Heart left ventricle (tissue), 16 donors: ENCODE data around the gene LCN10. TPM values are rescaled to one million over a fixed set of nuclear protein-coding genes. Genes with fewer than 3 reads are reported as not detected.
"Not testable (repeated sequence)": the region's sequence is repeated elsewhere in the genome, so short reads cannot be mapped to it uniquely, and the experiment has no call there.

Source experiments
- ATAC-seq, 4 donors: fragments of 200-7000 bp; cut with Tn5 transposase; one replicate each; pipeline ENCODE4 v1.9.1; 2020 to 2022; ENCODE audit warnings: moderate library complexity in 4 of 4, mild to moderate bottlenecking in 3 of 4, moderate number of reproducible peaks in 1 of 4
- DNase-seq, 5 donors: peaks; one replicate each; pipeline ENCODE4 v3.0.0-alpha.2; 2020
- H3K27ac ChIP-seq, 12 donors: fragments of 200-600 bp; sonication (generic) in 4 of 12; one replicate each; pipeline versions ENCODE4 v1.5.0 to v1.8.0; 2016 to 2022; ENCODE audit warnings: mild to moderate bottlenecking in 2 of 12
- H3K27me3 ChIP-seq, 9 donors: fragments of 200-600 bp; sonication (generic) in 2 of 9; one replicate each; pipeline versions ENCODE4 v1.5.1 to v1.8.0; 2016 to 2022; ENCODE audit warnings: mild to moderate bottlenecking in 3 of 9
- H3K36me3 ChIP-seq, 9 donors: fragments of 200-600 bp; sonication (generic) in 2 of 9; one replicate each; pipeline versions ENCODE4 v1.5.0 to v1.8.0; 2018 to 2022; ENCODE audit warnings: mild to moderate bottlenecking in 2 of 9
- H3K4me1 ChIP-seq, 12 donors: fragments of 200-600 bp; sonication (generic) in 4 of 12; one replicate each; pipeline versions ENCODE4 v1.5.0 to v1.8.0; 2016 to 2022; ENCODE audit warnings: mild to moderate bottlenecking in 3 of 12
- H3K4me3 ChIP-seq, 12 donors: fragments of 200-600 bp; sonication (generic) in 4 of 12; one replicate each; pipeline versions ENCODE4 v1.5.0 to v1.8.0; 2017 to 2022; ENCODE audit warnings: mild to moderate bottlenecking in 9 of 12, moderate library complexity in 4 of 12
- H3K9me3 ChIP-seq, 12 donors: fragments of 200-600 bp; sonication (generic) in 4 of 12; one replicate each; pipeline versions ENCODE4 v1.5.0 to v1.8.0; 2016 to 2022; ENCODE audit warnings: mild to moderate bottlenecking in 1 of 12
- CTCF ChIP-seq, 12 donors: fragments of 200-600 bp; sonication (generic) in 4 of 12; IDR thresholded peaks; one replicate each; pipeline versions ENCODE4 v1.5.0 to v1.8.0; 2018 to 2022; ENCODE audit warnings: antibody characterized with exemption in 12 of 12, mild to moderate bottlenecking in 5 of 12
- POLR2A ChIP-seq, 2 donors: fragments of 450-650 bp; IDR thresholded peaks; one replicate each; pipeline ENCODE4 v1.6.1; 2017; ENCODE audit warnings: antibody characterized with exemption in 2 of 2, mild to moderate bottlenecking in 2 of 2, moderate library complexity in 2 of 2
- WGBS, 4 donors: extraction: QIAGEN DNeasy Blood & Tissue Kit in 2 of 4; methylation state at CpG; one replicate each; pipeline versions ENCODE4 v1.1.5 to v1.1.7; 2013 to 2018; 5-methylcytosine and 5-hydroxymethylcytosine counted together
- intact Hi-C, 10 donors: fragments of 100-400 bp; cut with DNase I; formaldehyde crosslinking; loops; one replicate each; pipeline versions ENCODE4 v1.11.1 to v1.14.2; 2022
- polyA plus RNA-seq, 2 donors: library from polyadenylated mRNA; stranded (reverse); fragments of 200-250 nt; gene quantifications; one replicate each; pipeline ENCODE4 v1.2.3, GENCODE V29; 2013
- total RNA-seq, 9 donors: library from RNA; depleted of rRNA in 2 of 9; stranded (reverse); fragments of >200 nt in 2 of 9; fragmentation: NEBNext Ultra II Directional in 3 of 9; extraction: Animal tissue kit (Norgen Biotek cat#: 25700) in 3 of 9; gene quantifications; one replicate each; pipeline versions ENCODE4 v1.1.0 to v1.2.4, GENCODE V29; 2016 to 2023
- donor health status: ischemic (EF 13 %, LVEDD 7.1; RV severe dilation, severe dysfunction).
- donor health status: healthy with polysubstance abuse.
- donor health status: DM: no; HTN: yes; CAD: no.
- donor health status: DM: no; HTN: no; CAD: no.
- donor health status: ischemic (EF 25% LVEDD 6.9; RV normal size, moderate dysfunction).
- donor health status: ischemic (EF 25% LVEDD 5.7; RV mildly dilated, moderate dysfunction).
- donor health status: healthy.
- donor health status: DM: yes; HTN: yes; CAD: no.
- donor health status: ischemic (EF 35%, LVEDD 5.7; RV mildly dilated, moderate dysfunction).
- donor health status: nonischemic (EF 11% LVEDD 7.7; RV severe dilation, severe dysfunction).
- donor health status: DM: yes; HTN: yes; CAD: no.
- donor health status: PGD.
- donor health status: ischemic (EF 29% LVEDD 5.4; RV normal size, mild dysfunction).
- donor health status: nonischemic (EF 23%, LVEDD 6.1; RV moderate dilation, normal function).

Gene LCN10
- total and polyA plus RNA-seq, 11 donors: 0.50 to 40.7 (median 10.5) TPM

DNA sequence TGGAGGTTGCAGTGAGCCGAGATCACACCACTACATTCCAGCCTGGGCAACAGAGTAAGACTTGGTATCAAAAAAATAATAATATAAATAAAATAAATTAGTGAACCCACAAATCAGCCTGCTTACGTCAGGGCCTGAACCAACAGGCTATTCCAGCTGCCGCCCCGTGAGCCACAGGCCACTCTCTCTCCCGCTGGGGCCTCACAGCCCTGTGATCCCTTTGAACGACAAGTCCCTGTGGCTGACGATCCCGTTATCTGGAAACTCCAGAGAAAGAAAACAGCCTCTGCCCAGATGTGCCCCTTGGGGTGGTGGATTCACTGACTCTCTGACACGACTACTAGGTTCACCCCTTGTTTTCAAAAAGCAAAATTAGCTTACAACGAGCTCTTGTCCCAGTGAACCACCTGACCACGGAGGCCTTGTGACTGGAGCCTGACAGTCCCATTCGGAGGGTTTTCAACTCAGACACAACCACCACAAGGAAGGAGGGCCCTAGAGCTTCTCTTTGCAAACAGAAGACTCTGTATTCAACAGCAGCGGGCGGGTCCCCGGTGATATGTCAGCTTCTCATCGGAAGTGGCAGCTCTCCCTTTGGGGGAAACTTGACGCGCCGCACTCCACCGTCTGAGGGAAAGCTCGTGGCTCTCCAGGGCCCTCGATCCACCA, 34.8 kb downstream of the LCN10 start:
- TF ChIP-seq POLR2A (IDR thresholded peaks at IDR 0.05): no peak
- TF ChIP-seq CTCF (IDR thresholded peaks at IDR 0.05): no peak
- Histone ChIP-seq H3K27me3 (peaks cover 0 to 14% (median 0%) of the 10 kb centered on the region in 9 donors), H3K9me3 (no peaks in the 10 kb centered on the region), H3K27ac (no peak overlapping the region), H3K36me3 (no peaks in the 10 kb centered on the region), H3K4me1 (peaks cover 4 to 16% (median 9%) of the 10 kb centered on the region in 12 donors), H3K4me3 (no peak overlapping the region)
- intact Hi-C loops: no loop called here
- ATAC-seq (no peak), DNase-seq (no peak)
- 80 to 83% (median 83%) methylated on average over 18 to 22 of the region's 22 CpGs for WGBS, 4 donors

- no peak for ATAC-seq
- WGBS, 4 donors: 89 to 99% (median 93%) methylated on average over 6 to 7 of the region's 7 CpGs
These were observed 35.7 kb downstream of the LCN10 start for GRCh38 chr9:136707011-136707410.

DNA sequence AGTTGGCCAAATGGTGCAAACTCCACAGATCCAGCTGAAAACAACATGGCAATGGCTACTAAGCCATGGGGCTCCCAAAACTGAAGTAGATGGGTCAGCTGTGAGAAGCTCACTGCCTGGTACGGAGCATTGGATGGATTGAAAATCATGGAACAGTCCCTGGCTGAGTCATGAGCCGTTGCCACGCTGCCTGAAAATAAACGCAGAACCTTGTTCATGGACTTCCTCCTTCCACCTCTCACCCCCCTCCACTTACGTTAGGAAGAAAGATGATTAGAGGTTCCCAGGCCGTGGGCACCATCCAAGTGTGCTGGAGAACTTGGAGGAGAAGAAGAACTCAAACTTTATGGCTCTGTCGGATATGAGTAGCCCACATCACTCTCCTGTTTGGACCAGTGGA, 37.2 kb downstream of the LCN10 start:
- intact Hi-C loops: no loop called here
- ATAC-seq (no peak), DNase-seq (no peak)
- 71 to 75% (median 73%) methylated on average over 7 of the region's 7 CpGs for WGBS, 4 donors
- peaks cover 0 to 11% (median 2%) of the 10 kb centered on the region in 12 donors for H3K4me1 ChIP-seq
- no peaks in the 10 kb centered on the region for H3K9me3 ChIP-seq
- no peak overlapping the region for H3K27ac ChIP-seq
- peaks cover 0 to 13% (median 3%) of the 10 kb centered on the region in 9 donors for H3K27me3 ChIP-seq
- H3K36me3 ChIP-seq: no peaks in the 10 kb centered on the region
- no peak for TF ChIP-seq POLR2A (IDR thresholded peaks at IDR 0.05)
- no peak for TF ChIP-seq CTCF (IDR thresholded peaks at IDR 0.05)
- no peak overlapping the region for H3K4me3 ChIP-seq

More at GRCh38 chr9:136707011-136707410, 35.7 kb downstream of the LCN10 start:
- TF ChIP-seq CTCF (IDR thresholded peaks at IDR 0.05): no peak
- no peak for TF ChIP-seq POLR2A (IDR thresholded peaks at IDR 0.05)
- peaks cover 4 to 11% (median 5%) of the 10 kb centered on the region in 12 donors for H3K4me1 ChIP-seq
- H3K27ac ChIP-seq: no peak overlapping the region
- no peak overlapping the region for H3K4me3 ChIP-seq
- peaks cover 0 to 8% (median 0%) of the 10 kb centered on the region in 9 donors for H3K27me3 ChIP-seq
- DNase-seq: no peak
- no peaks in the 10 kb centered on the region for H3K36me3 ChIP-seq
- intact Hi-C loops: no loop called here
- no peaks in the 10 kb centered on the region for H3K9me3 ChIP-seq

- ATAC-seq, H3K4me3 ChIP-seq, H3K36me3 ChIP-seq, DNase-seq, H3K9me3 ChIP-seq, H3K27ac ChIP-seq, intact Hi-C loops: not testable (repeated sequence)
- H3K4me1 ChIP-seq: peaks cover 0 to 15% (median 2%) of the 10 kb centered on the region in 12 donors
- peaks cover 0 to 18% (median 3%) of the 10 kb centered on the region in 9 donors for H3K27me3 ChIP-seq
- WGBS, 4 donors: 93 to 96% (median 94%) methylated on average over 8 of the region's 8 CpGs
These were observed 38.0 kb downstream of the LCN10 start for GRCh38 chr9:136704741-136705140.
